Loucy (cell line): ENCODE measurements around the gene PRKCG.

ENCODE experiments used
- EZH2phosphoT487 ChIP-seq: fragments of 200-600 bp; IDR thresholded peaks from 2 replicates; pipeline ENCODE4 v1.6.1; 2018; ENCODE audit warnings: antibody characterized with exemption, mild to moderate bottlenecking, moderate library complexity, borderline replicate concordance
- TF ChIP-seq, protein P1 (sequence below): fragments of 200-600 bp; sonication (generic); conservative IDR thresholded peaks from 2 replicates; pipeline ENCODE4 v1.5.1; 2014; ENCODE audit warnings: mild to moderate bottlenecking, antibody characterized with exemption, low read length

DNA sequence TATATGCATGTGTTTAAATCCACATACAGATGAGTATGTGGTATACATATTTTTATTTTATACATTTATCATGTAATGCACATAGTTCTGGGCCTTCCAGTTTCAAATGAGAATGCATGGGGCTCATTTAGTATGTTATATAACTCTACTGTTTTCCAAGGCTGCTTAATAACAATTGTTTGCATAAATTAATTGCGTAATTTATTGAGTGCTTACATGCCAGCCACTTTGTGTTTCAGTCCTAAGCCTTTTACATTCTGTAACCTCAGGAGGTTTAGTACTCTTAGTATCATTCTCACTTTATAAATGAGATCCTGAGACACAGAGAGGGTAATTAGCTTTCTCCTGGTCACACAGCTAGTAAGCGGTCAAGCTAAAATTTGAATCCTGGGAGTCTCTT lies 64.0 kb downstream of the PRKCG start:
- TF ChIP-seq, protein P1, sequence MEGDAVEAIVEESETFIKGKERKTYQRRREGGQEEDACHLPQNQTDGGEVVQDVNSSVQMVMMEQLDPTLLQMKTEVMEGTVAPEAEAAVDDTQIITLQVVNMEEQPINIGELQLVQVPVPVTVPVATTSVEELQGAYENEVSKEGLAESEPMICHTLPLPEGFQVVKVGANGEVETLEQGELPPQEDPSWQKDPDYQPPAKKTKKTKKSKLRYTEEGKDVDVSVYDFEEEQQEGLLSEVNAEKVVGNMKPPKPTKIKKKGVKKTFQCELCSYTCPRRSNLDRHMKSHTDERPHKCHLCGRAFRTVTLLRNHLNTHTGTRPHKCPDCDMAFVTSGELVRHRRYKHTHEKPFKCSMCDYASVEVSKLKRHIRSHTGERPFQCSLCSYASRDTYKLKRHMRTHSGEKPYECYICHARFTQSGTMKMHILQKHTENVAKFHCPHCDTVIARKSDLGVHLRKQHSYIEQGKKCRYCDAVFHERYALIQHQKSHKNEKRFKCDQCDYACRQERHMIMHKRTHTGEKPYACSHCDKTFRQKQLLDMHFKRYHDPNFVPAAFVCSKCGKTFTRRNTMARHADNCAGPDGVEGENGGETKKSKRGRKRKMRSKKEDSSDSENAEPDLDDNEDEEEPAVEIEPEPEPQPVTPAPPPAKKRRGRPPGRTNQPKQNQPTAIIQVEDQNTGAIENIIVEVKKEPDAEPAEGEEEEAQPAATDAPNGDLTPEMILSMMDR = no peak
- TF ChIP-seq EZH2phosphoT487 = no peak
